Measurements from ENCODE around the gene TPP1.

Gene TPP1

GRCh38 chr11:6627762-6628241, 8.6 kb upstream of the TPP1 start:
- DNase-seq (ENCODE audit: low read depth) = no peak

DNA sequence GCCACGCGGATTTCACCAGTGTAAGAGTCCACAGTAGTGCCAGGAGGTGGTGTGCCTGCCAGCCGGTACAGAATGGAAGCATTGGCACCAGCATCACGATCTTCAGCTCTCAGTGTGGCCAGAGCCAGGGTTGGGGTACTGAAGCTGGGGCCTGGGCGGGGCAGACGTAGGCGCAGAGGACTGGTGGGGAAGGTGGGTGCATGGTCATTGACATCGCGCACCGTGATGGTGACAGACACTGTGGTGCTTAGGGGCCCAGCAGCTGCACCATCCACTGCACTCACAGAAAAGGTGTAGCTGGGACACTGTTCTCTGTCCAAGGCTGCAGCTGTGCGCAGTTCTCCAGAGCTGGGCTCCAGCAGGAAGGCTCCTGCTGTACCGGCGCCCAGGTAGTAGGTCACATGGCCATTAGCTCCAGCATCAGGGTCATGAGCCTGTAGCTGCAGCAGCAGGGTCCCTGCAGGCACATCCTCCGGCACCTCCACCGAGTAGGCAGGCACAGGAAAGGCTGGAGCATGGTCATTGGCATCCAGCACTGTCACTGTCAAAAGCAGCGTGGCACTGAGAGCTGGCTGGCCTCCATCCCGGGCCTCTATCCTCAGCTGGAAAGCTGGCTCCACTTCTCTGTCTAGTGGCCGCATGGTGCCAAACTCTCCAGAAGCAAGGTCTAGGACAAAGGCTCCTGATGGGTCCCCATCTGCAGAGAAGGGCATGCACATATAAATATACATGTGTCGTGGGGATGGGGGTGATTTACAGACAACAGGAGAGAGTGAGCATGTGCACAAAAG, 7.9 kb upstream of the TPP1 start:
- no peak for DNase-seq (ENCODE audit: low read depth)

- no peak for DNase-seq (ENCODE audit: low read depth)
These were observed 6.7 kb upstream of the TPP1 start for GRCh38 chr11:6625832-6626420.

DNA sequence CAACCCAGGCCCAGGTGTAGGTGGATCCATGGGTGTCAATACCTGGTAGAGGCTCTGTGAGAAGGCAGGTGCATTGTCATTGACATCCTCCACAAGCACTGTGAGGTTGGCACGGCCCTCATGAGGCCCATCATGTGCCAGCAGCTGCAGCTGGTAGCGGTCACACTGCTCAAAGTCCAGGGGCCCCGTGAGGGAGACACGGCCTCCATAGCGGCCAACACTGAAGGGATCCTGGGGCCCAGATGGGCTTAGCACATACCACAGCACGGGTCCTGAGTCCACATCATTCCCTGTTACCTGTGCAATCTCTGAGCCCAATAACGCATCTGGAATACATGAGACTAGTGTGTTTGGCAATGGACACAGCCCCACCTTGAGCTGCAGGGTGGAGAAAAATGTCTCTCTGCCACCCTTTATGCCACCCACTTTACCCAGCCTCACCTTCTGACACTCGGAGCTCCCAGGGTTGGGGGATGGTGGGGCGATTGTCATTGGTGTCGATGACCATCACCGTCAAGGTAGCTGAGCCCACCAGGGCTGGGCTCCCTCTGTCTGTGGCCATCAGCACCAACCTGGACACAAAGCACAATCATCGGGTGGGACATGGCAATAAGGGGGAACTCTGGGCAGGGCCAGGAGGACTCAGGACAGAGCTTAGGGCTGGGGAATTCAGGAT, 6.1 kb upstream of the TPP1 start:
- no peak for DNase-seq (ENCODE audit: low read depth)

- DNase-seq (ENCODE audit: low read depth) = no peak
These were observed 4.5 kb upstream of the TPP1 start for GRCh38 chr11:6623391-6624363.

DNA sequence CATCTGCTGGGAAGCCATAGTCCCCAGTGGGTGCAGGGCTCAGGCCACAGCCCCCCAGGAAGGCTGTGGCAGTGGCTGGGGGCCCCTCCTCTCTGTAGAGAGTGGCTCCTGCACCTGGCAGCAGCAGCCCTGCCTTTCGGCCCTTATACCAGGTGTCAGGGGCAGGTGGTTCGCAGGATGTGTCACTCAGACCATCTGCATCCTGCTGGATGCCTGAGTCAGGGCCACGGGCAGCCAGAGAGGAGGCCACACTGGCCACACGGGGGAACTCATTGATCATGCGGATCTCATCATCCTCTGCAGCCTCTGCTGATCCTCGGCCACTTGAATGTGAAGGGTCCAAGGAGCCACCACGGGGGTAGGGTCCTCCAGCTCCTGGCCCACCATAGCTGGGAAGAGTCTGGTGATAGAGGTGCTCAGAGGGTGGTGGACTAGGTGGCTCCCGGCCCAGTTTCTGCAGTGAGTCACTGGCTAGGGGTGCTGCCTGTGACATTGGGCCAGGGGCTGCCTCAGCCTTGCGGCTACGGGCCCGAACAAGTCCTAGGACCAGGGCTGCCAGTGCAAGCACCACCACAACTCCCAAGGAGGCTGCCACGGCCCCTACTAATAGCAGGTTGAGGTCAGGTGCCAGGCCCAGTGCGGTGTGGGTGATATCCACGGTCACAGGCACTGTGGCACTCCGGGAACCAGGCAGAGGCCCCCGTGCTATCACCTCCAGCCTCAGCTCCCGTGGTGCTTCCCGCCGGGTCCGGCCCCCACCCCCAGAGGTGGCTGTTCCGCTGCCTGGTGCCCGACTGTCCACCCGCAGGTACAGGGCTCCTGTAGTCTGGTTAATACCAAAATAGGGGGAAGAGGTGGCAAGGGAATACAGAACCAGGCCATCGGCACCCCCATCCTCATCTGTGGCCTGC, 3.3 kb upstream of the TPP1 start:
- DNase-seq (ENCODE audit: low read depth) = no peak

DNA sequence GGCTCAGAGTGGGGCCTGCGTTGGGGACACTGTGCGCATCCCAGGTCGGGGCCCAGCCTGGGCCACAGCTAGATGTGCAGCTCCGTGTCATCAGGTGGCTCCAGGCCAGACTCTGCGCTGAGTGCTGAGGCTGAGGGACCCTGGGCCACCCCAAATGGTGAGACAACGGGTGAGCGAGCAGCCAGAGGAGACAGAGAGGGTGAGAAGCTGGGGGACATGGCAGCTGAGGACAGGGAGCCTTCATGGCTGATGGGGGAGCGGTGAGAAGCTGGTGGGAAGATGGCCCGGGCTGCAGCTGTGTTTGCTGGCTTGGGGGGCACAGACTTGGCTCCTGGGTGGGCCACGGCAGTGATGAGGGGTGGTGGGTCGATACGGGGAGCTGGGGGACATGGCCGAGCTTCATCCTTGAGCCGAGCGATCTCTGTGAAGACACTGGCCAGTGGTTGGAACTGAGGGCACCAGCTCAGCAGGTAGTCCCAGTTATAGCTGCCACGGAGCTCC, 2.5 kb upstream of the TPP1 start:
- DNase-seq (ENCODE audit: low read depth) = no peak

DNA sequence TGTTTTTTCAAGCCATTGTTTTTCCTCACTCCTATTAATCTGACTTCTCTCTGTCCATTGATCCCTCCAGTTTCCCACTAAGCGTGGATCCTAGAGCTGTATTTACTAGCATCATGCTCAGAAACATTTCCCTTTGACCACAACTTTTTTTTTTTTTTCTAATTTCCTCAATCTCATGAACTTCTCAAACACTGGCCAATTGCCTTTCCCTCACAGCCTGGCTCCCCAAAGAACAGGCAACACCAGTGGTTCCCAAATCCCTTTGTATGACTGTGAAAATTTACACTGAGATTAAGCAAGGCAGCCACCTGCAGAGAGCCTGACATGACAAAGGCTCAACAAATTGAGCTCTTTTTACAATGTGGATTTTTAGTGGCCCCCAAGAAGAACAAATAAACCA, 1.4 kb upstream of the TPP1 start:
- no peak for DNase-seq (ENCODE audit: low read depth)

DNA sequence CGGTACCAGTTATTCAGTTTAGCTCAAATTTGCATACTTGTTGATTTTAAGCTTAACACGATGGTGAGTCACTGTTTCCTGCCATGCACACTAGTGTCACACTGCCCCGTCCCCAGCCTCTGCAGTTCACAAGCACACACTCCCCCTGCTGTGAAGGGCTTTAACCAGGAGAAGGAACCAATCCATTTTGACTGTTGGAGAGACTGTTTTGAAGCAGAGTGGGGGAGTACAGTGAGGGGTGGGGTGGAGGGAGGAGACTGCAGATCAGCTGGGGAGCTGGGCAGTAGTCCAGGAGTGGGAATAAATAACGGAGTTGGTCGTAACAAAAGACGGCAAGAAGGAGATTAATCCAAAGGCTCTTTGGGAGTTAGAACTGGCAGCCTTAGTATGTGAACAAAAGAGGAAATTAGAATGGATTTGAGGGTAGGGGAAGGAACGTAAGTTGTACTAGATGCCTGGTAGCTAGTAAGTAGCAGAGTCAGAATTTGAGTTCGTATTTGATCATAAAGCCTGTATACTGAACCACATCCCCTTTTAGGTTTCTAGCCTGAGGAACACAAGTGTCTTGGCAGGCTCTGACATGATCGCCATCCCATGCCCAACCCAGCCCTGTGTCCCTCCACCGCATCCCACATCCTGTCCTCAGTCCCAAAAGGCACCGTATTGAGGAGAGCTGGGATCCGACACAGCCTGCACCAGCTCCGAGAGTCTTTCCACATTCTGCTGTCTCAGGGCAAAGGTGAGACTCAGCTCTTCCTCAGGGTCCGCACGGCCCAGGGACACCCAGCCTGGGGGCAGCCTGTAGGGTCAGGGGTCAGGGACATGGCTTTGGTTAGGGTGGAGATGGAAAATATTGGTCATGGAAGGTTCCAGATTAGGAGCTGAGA, 862 bp downstream of the TPP1 start:
- DNase-seq (ENCODE audit: low read depth) = peak; percentile 43

DNA sequence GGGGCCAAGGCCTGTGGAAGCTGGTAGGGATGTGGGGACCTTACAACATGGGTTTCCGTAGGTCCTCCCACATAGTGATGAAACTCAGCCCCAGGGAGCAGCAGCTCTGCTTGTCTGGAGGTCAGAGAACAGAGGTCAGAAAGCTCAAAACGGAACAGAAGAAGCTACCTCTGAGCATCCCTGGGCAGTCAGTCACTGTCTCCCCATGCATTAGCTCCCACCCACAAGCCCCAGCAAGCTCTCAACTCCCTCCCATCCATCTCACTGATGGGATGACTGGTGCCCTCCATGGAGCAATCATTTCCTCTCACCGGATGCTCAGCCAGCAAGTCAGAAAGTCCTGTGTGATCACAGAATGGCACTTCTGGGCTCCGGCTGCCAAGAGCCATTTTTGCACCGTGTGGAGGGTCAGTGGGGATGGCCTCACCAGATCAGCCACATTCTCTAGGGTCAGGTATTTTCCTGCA, 1.9 kb downstream of the TPP1 start:
- no peak for DNase-seq (ENCODE audit: low read depth)

DNA sequence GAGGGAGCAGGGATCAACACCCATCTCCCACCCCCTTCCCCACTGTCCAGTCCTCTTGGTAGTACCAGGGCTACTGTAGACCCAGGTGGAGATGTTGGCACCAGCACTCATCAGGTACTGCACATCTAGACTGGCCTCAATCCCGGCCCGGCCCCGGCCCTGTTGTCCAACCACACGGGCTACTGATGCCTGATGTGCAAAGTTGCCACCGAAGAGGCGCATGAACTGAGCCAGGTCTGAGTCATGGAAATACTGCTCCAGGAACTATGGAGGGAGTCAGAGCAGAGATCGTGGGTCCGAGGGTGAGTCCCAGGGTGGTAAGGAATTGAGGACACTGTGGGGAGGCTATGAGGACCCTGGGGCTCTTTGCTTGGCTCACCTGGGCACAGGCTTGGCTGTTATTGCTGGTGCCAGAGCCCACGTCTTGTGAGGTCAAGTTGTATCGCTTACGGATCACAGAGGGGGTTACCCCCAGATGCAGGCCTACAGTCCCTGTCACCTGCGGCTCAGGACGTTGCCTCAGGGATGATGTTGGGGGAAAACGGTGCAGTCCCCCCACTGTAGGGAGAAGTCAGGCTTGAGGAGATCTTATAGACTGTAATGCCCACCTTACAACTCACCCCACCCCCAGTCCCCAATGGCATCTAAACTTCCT, 2.5 kb downstream of the TPP1 start:
- no peak for DNase-seq (ENCODE audit: low read depth)

DNA sequence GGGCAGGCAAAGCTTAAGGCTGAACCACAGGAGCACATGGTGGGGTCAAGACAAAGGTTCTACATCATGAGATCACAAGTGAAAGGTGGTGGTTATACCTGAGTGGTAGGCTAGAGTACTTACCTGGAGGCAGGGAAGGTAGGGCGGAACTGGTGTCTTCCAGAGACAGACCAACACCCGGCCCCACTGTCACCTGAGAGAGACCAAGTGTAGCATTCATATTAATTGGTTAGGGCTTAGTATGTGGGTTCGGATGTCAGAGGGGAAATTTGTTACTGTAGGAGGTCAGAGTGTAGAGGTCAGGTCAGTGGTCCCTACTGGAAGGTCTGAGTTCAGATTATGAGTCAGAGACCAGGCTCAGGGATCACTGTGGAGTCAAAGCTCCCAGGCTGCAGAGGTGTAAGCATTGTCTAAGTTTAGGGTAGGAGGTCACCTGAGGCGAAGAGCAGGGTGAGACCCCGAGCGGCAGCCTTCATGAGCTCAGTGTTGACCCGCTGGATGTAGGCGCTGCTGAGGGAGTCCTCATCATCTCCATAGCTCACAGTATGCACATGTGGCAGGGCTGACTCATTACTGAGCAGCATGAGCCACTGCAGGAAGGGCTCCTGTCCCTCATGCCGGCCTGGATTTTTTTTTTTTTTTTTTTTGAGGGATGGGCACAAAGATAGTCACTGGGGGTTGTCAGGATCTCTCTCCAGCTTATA, 3.2 kb downstream of the TPP1 start:
- no peak for DNase-seq (ENCODE audit: low read depth)

GRCh38 chr11:6615046-6615445, 4.2 kb downstream of the TPP1 start:
- no peak for DNase-seq (ENCODE audit: low read depth)

DNA sequence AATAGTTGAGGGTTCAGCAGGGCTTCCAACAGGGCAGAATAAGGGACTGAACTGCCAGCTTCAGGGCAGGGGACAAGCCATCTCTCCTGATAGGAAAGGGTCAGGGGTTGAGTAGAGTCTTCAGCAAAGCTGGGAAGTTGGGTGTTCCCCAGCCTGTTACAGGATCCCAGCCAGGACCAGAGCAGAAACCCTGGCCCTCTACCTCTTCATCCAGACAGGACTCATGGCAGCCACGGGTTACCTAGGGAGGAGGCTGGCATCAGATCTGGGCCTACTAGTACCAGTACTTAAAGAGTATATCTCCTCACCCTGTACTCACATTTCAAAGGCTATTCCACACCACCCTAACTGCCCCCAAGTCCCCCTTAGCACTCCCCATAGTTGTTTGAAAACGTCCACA, 4.8 kb downstream of the TPP1 start:
- no peak for DNase-seq (ENCODE audit: low read depth)

DNA sequence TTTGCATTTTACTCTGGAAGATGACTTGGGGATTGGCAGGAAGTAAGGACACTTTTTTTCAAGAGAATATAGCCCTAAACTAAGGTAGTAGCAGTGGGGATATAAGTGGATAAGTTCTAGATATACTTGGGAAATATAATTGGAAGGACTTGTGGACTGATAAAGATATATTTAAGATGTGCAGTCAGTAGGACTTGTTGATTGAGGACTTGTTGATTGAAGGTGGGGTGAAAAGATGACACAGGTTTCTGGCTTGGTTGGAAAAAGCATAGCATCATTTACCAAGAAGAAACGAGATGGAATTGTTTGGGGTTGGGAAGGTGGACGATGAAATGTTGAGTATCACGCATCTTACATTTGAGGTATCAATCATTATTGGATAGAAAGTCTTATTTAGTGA, 5.7 kb downstream of the TPP1 start:
- DNase-seq (ENCODE audit: low read depth) = no peak

DNA sequence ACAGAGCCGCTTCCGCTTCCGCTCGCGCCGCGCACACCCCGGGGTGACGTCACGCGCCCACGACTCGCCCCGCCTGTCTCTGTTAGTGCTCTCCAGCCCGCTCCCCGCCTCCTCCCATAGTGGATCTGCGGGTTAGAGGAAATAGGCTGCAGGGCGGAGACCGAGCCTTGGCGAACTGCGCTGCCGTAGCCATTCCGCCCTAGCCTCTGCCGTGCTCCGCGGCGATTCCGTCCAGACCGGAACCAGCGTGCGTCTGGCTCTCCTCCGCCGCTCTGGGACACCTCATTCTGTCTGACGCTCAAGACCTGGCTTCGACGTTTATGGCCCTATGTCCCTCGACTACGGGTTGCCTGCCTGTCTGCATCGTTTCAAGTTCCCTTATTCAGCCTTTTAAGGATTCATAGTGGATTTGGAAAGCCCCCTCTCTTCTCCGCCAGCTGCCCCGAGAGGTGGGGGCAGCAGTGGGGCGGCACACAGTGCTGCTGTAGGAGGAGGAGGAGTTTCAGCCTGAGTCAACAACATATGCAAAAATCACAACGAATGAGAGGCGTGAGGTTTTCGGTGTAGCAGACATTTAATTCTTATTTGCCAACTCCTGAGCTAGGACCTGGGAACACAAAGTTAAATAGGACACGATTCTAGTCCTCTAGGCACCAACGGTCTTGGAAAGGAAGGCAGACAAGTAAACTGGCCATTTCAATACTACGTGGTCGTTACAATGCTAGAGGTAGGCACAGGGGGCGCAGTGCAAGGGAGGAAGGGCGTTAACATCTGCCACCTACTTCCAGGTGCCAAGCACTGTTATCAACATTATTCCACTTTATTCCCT, 6.8 kb downstream of the TPP1 start, which contains the start of gene TAF10:
Gene TAF10, minus strand, starts transcription at position 4 of the 829 bp plus-strand sequence. CDS start 27 bp downstream, outside the sequence.
- DNase-seq (ENCODE audit: low read depth) = peak; percentile 94

- no peak for DNase-seq (ENCODE audit: low read depth)
These were observed 7.3 kb downstream of the TPP1 start for GRCh38 chr11:6611963-6612212.
